HCT116 (cell line): ENCODE data around the gene PARP14. TPM values are rescaled to one million over a fixed set of nuclear protein-coding genes. Genes with fewer than 3 reads are reported as not detected.

Experiments used
- ATAC-seq: fragments of 200-7000 bp; cut with Tn5 transposase; 2 replicates; pipeline ENCODE4 v1.9.1; 2020; ENCODE audit warnings: mild to moderate bottlenecking, moderate library complexity
- BruUV-seq: library from RNA; stranded (reverse); fragments of 400-500 nt; replicated peaks from 2 replicates; lab custom pipeline; 2021; lab: Mats Ljungman, UMichigan
- CTCF ChIA-PET: fragments of 300-600 bp; sonication (Branson Sonifier 250); formaldehyde crosslinking; loops from one replicate; lab custom pipeline; 2021; ENCODE audit warnings: antibody characterized with exemption; lab: Charles Lee
- POLR2A ChIA-PET: fragments of 300-600, 350-600 bp; sonication (Branson Sonifier 250); formaldehyde crosslinking; loops from one replicate; lab custom pipeline; 2021; ENCODE audit warnings: antibody characterized with exemption; lab: Charles Lee
- RAD21 ChIA-PET, 2 experiments: fragments of 300-600 bp; sonication (Branson Sonifier 250); formaldehyde crosslinking; loops; one replicate each; lab custom pipeline; 2023; ENCODE audit warnings: low total read pairs in 2 of 2; ENCODE audit not compliant: uncharacterized antibody in 2 of 2, unreplicated experiment in 2 of 2, low non-redundant PET in 1 of 2; lab: Charles Lee
- DNase-seq: peaks from one replicate; pipeline ENCODE4 v3.0.0-alpha.2; 2010; ENCODE audit warnings: low read depth, low spot score
- H2AFZ ChIP-seq: fragments of 200-600 bp; shearing (Covaris generic), sonication (generic); 2 replicates; pipeline ENCODE4 v1.6.1; 2017; ENCODE audit warnings: low read depth, mixed run types, mixed read lengths, antibody characterized with exemption, low read length; ENCODE audit not compliant: poor library complexity, severe bottlenecking
- H3K27ac ChIP-seq: 2 replicates; pipeline ENCODE4 v1.5.1; 2012; ENCODE audit warnings: low read depth, low read length
- H3K27me3 ChIP-seq: fragments of 200-600 bp; sonication (generic); 2 replicates; pipeline ENCODE4 v1.6.1; 2016; ENCODE audit warnings: mixed run types, low read length, mixed read lengths; ENCODE audit not compliant: insufficient read depth
- H3K36me3 ChIP-seq, 2 experiments: fragments of 200-500 bp in 1 of 2; fragments of 200-600 bp in 1 of 2; sonication (Bioruptor generic) in 1 of 2; sonication (generic) in 1 of 2; 2 replicates each; pipeline versions ENCODE4 v1.5.1 to v1.6.1; 2014 to 2016; ENCODE audit warnings: low read length in 2 of 2, inconsistent platforms in 1 of 2, mixed read lengths in 1 of 2, mixed run types in 1 of 2; ENCODE audit not compliant: insufficient read depth in 2 of 2, control insufficient read depth in 1 of 2
- H3K4me1 ChIP-seq, 2 experiments: fragments of 200-600 bp in 1 of 2; sonication (generic) in 1 of 2; 2 replicates each; pipeline versions ENCODE4 v1.5.1 to v1.6.1; 2012 to 2017; ENCODE audit warnings: low read length in 2 of 2, inconsistent platforms in 1 of 2, mild to moderate bottlenecking in 1 of 2, mixed read lengths in 1 of 2, mixed run types in 1 of 2, moderate library complexity in 1 of 2; ENCODE audit not compliant: insufficient read depth in 2 of 2, control insufficient read depth in 1 of 2
- H3K4me2 ChIP-seq: fragments of 200-600 bp; sonication (generic); 2 replicates; pipeline ENCODE4 v1.6.1; 2017; ENCODE audit warnings: mixed run types, low read length, mixed read lengths
- H3K4me3 ChIP-seq, 2 experiments: fragments of 200-600 bp in 1 of 2; sonication (generic) in 1 of 2; replicated peaks in 1 of 2; 2 replicates each; pipeline ENCODE4 v1.5.1; 2011 to 2016; ENCODE audit warnings: low read length in 2 of 2, control low read depth in 1 of 2, low read depth in 1 of 2, mild to moderate bottlenecking in 1 of 2, mixed read lengths in 1 of 2, mixed run types in 1 of 2
- H3K79me2 ChIP-seq: fragments of 200-600 bp; sonication (generic); 2 replicates; pipeline ENCODE4 v1.6.1; 2017; ENCODE audit warnings: mild to moderate bottlenecking, mixed run types, low read length, moderate library complexity, mixed read lengths; ENCODE audit not compliant: insufficient read depth
- H3K9ac ChIP-seq: fragments of 200-600 bp; sonication (generic); 2 replicates; pipeline ENCODE4 v1.6.1; 2016; ENCODE audit warnings: low read length, mixed read lengths
- H3K9me2 ChIP-seq: fragments of 200-600 bp; sonication (generic), shearing (Covaris generic); 2 replicates; pipeline ENCODE4 v1.6.1; 2017; ENCODE audit warnings: mixed run types, mild to moderate bottlenecking, moderate library complexity; ENCODE audit not compliant: insufficient read depth
- H3K9me3 ChIP-seq, 2 experiments: fragments of 200-500 bp in 1 of 2; fragments of 200-600 bp in 1 of 2; sonication (Bioruptor generic) in 1 of 2; sonication (generic) in 1 of 2; 2 replicates each; pipeline ENCODE4 v1.6.1; 2014 to 2017; ENCODE audit warnings: low read length in 2 of 2, mixed read lengths in 2 of 2, inconsistent platforms in 1 of 2, low read depth in 1 of 2, mild to moderate bottlenecking in 1 of 2, mixed run types in 1 of 2, moderate library complexity in 1 of 2; ENCODE audit not compliant: control insufficient read depth in 1 of 2, insufficient read depth in 1 of 2
- H4K20me1 ChIP-seq: fragments of 200-600 bp; sonication (generic), shearing (Covaris generic); 2 replicates; pipeline ENCODE4 v1.6.1; 2017; ENCODE audit warnings: mixed run types, mild to moderate bottlenecking, moderate library complexity; ENCODE audit not compliant: insufficient read depth
- CBX3 ChIP-seq: IDR thresholded peaks from 2 replicates; pipeline ENCODE4 v1.6.1; 2012; ENCODE audit warnings: low read depth
- EGR1 ChIP-seq: IDR thresholded peaks from 2 replicates; pipeline ENCODE4 v1.6.1; 2012; ENCODE audit warnings: low read depth
- EZH2 ChIP-seq: fragments of 200-600 bp; sonication (generic); IDR thresholded peaks from 2 replicates; pipeline ENCODE4 v1.6.1; 2017; ENCODE audit warnings: antibody characterized with exemption, mixed run types
- EZH2phosphoT487 ChIP-seq: fragments of 200-600 bp; IDR thresholded peaks from 2 replicates; pipeline ENCODE4 v1.6.1; 2018; ENCODE audit warnings: antibody characterized with exemption, borderline replicate concordance
- MAX ChIP-seq: IDR thresholded peaks from 2 replicates; pipeline ENCODE4 v1.6.1; 2012
- POLR2A ChIP-seq: IDR thresholded peaks from 2 replicates; pipeline ENCODE4 v1.7.0; 2011; ENCODE audit warnings: borderline replicate concordance; ENCODE audit not compliant: insufficient read depth, insufficient read length; ENCODE audit errors: extremely low read depth
- POLR2AphosphoS5 ChIP-seq: IDR thresholded peaks from 2 replicates; pipeline ENCODE4 v1.6.1; 2011; ENCODE audit warnings: mild to moderate bottlenecking, low read depth, low read length, moderate library complexity
- RAD21 ChIP-seq: IDR thresholded peaks from 2 replicates; pipeline ENCODE4 v1.6.1; 2012; ENCODE audit warnings: low read depth, mild to moderate bottlenecking
- YY1 ChIP-seq: IDR thresholded peaks from 2 replicates; pipeline ENCODE4 v1.6.1; 2011; ENCODE audit warnings: low read length, low read depth, moderate library complexity, mild to moderate bottlenecking; ENCODE audit not compliant: insufficient replicate concordance; ENCODE audit errors: extremely low read depth
- ZFX ChIP-seq: fragments of 450-650 bp; IDR thresholded peaks from 2 replicates; pipeline ENCODE4 v1.6.1; 2017
- intact Hi-C: fragments of 100-400 bp; cut with micrococcal nuclease; formaldehyde crosslinking; loops from 2 replicates; pipeline ENCODE4 v1.10.0; 2022
- total RNA-seq: library from RNA; stranded (reverse); gene quantifications from one replicate; pipeline ENCODE4 v1.2.1, GENCODE V29; 2021; ENCODE audit not compliant: unreplicated experiment
- TF ChIP-seq, protein P1 (sequence below), 3 experiments: fragments of 200-600 bp in 1 of 3; sonication (generic) in 1 of 3; IDR thresholded peaks in 2 of 3; conservative IDR thresholded peaks in 1 of 3; 2 replicates each; pipeline ENCODE4 v1.5.1; 2012 to 2017; ENCODE audit warnings: low read depth in 2 of 3, low read length in 2 of 3, antibody characterized with exemption in 1 of 3, borderline replicate concordance in 1 of 3, control low read depth in 1 of 3, mild to moderate bottlenecking in 1 of 3, mixed read lengths in 1 of 3, mixed run types in 1 of 3, moderate library complexity in 1 of 3; ENCODE audit not compliant: insufficient read depth in 1 of 3
- TF ChIP-seq, protein P2 (sequence below): IDR thresholded peaks from 2 replicates; pipeline ENCODE4 v1.6.1; 2011; ENCODE audit warnings: mild to moderate bottlenecking, low read length, moderate library complexity; ENCODE audit not compliant: insufficient replicate concordance; ENCODE audit errors: extremely low read depth
- TF ChIP-seq, protein P3 (sequence below): IDR thresholded peaks from 2 replicates; pipeline ENCODE4 v1.6.1; 2012

The PARP14 gene
- total RNA-seq, 1 experiment from 2014 or later = 12.2 TPM

GRCh38 chr3:122676759-122677158 is 3.9 kb upstream of the PARP14 start:
- H3K79me2 ChIP-seq = peaks cover 5% of the 10 kb centered on the region; the same call in 1 of the 2 replicates
- H3K9me2 ChIP-seq = no peaks in the 10 kb centered on the region; the same call in 1 of the 2 replicates
- H3K4me3 ChIP-seq = no peak overlapping the region
- H3K9me3 ChIP-seq = no peaks in the 10 kb centered on the region
- H3K27ac ChIP-seq = no peak overlapping the region
- peaks cover 13 to 25% of the 10 kb centered on the region in 2 experiments; a peak in 3 of 4 replicates for H3K4me1 ChIP-seq
- no peak overlapping the region for H3K9ac ChIP-seq
- H3K36me3 ChIP-seq = no peaks in the 10 kb centered on the region
- intact Hi-C loops = loop anchor here (5.0 kb wide), 1 partner anchor 574 kb away; no protein-coding TSS in a partner anchor
- no peak for ATAC-seq
- RAD21 ChIA-PET = no interaction called here
- no peak overlapping the region for H3K4me2 ChIP-seq
- H3K27me3 ChIP-seq = no peaks in the 10 kb centered on the region
- no peaks in the 10 kb centered on the region for H4K20me1 ChIP-seq
- POLR2A ChIA-PET = no interaction called here
- DNase-seq = no peak
- TF ChIP-seq MAX (no peak), ZFX (no peak), EZH2 (no peak), POLR2AphosphoS5 (no peak), YY1 (no peak), POLR2A (no peak), CBX3 (no peak), RAD21 (no peak), EZH2phosphoT487 (no peak), EGR1 (no peak)
- TF ChIP-seq, protein P1, sequence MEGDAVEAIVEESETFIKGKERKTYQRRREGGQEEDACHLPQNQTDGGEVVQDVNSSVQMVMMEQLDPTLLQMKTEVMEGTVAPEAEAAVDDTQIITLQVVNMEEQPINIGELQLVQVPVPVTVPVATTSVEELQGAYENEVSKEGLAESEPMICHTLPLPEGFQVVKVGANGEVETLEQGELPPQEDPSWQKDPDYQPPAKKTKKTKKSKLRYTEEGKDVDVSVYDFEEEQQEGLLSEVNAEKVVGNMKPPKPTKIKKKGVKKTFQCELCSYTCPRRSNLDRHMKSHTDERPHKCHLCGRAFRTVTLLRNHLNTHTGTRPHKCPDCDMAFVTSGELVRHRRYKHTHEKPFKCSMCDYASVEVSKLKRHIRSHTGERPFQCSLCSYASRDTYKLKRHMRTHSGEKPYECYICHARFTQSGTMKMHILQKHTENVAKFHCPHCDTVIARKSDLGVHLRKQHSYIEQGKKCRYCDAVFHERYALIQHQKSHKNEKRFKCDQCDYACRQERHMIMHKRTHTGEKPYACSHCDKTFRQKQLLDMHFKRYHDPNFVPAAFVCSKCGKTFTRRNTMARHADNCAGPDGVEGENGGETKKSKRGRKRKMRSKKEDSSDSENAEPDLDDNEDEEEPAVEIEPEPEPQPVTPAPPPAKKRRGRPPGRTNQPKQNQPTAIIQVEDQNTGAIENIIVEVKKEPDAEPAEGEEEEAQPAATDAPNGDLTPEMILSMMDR (IDR thresholded peaks at IDR 0.05 in 2 of 3, conservative IDR thresholded peaks at IDR 0.05 in 1 of 3; ENCODE audit: borderline replicate concordance in 1 of 3, insufficient read depth in 1 of 3, low read depth in 2 of 3, low read length in 2 of 3) = no peak
- TF ChIP-seq, protein P2, sequence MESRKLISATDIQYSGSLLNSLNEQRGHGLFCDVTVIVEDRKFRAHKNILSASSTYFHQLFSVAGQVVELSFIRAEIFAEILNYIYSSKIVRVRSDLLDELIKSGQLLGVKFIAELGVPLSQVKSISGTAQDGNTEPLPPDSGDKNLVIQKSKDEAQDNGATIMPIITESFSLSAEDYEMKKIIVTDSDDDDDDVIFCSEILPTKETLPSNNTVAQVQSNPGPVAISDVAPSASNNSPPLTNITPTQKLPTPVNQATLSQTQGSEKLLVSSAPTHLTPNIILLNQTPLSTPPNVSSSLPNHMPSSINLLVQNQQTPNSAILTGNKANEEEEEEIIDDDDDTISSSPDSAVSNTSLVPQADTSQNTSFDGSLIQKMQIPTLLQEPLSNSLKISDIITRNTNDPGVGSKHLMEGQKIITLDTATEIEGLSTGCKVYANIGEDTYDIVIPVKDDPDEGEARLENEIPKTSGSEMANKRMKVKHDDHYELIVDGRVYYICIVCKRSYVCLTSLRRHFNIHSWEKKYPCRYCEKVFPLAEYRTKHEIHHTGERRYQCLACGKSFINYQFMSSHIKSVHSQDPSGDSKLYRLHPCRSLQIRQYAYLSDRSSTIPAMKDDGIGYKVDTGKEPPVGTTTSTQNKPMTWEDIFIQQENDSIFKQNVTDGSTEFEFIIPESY = no peak
- TF ChIP-seq, protein P3, sequence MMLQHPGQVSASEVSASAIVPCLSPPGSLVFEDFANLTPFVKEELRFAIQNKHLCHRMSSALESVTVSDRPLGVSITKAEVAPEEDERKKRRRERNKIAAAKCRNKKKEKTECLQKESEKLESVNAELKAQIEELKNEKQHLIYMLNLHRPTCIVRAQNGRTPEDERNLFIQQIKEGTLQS = no peak
- no TSS peak for BruUV-seq
- no peak overlapping the region for H2AFZ ChIP-seq
- CTCF ChIA-PET = no interaction called here
